GM10248 (cell line): ENCODE measurements around the gene HECW1.

Experiments
- CTCF ChIA-PET: fragments of 300-600 bp; sonication (Branson Sonifier 250); formaldehyde crosslinking; extraction: SDS; loops from one replicate; lab custom pipeline; 2021; ENCODE audit warnings: antibody characterized with exemption; lab: Yijun Ruan, JAX
- POLR2A ChIA-PET: fragments of 350-650 bp; sonication (Branson Sonifier 250); formaldehyde crosslinking; extraction: SDS; loops from one replicate; lab custom pipeline; 2020; ENCODE audit warnings: antibody characterized with exemption; lab: Yijun Ruan, JAX
- DNase-seq: peaks from one replicate; pipeline ENCODE4 v3.0.0; 2012; ENCODE audit errors: extremely low spot score
- TF ChIP-seq, protein P1 (sequence below): IDR thresholded peaks from 2 replicates; pipeline ENCODE4 v1.5.1; 2012; ENCODE audit warnings: mild to moderate bottlenecking, low read depth; ENCODE audit errors: extremely low read depth, missing control alignments, control extremely low read depth

HECW1 gene

DNA sequence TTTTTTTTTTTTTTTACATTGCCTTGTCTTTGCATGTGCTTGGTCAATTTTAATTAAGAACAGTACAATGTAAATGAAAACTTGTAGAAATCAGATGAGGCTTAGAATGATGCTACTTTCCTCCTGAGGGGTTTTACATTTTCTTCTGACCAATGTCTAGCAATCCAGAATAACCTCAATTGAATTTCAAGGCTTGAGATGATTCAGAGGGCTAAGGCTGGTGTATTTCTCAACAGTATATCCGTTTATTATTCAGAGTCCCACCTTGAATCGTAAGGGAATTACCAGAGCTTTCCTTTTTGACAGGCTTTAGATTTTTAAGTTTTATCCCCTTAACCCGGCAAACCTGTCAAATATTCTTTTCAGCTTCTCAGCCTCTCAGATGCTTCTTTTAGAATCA, 239.2 kb downstream of the HECW1 start:
- POLR2A ChIA-PET: no interaction called here
- no peak for DNase-seq
- TF ChIP-seq, protein P1, sequence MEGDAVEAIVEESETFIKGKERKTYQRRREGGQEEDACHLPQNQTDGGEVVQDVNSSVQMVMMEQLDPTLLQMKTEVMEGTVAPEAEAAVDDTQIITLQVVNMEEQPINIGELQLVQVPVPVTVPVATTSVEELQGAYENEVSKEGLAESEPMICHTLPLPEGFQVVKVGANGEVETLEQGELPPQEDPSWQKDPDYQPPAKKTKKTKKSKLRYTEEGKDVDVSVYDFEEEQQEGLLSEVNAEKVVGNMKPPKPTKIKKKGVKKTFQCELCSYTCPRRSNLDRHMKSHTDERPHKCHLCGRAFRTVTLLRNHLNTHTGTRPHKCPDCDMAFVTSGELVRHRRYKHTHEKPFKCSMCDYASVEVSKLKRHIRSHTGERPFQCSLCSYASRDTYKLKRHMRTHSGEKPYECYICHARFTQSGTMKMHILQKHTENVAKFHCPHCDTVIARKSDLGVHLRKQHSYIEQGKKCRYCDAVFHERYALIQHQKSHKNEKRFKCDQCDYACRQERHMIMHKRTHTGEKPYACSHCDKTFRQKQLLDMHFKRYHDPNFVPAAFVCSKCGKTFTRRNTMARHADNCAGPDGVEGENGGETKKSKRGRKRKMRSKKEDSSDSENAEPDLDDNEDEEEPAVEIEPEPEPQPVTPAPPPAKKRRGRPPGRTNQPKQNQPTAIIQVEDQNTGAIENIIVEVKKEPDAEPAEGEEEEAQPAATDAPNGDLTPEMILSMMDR: no peak
- CTCF ChIA-PET: no interaction called here

DNA sequence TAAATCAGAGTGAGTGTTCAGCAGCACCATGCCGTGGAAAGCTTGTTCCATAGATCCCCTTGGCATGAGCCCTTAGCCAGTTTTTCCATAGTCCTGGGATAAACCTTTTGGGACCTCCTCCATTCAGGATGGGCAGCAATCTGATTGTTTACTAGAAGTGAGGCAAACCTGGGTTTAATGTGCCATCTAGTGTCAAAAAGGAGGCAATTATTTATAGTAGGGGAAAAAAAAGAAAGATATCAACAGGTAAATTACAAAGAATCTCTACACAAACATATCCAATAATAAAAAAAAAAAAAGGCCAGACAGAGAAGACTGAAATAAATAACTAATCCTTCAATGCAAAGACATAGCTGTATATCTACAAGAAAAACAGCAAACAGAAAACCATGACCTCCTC, 241.5 kb downstream of the HECW1 start:
- ChIA-PET CTCF (interaction anchor here (1.2 to 1.3 kb wide), 2 partner anchors 32 to 93 kb away, joined by 3 to 4 read pairs; no protein-coding TSS in a partner anchor), POLR2A (no interaction called here)
- DNase-seq: no peak
- TF ChIP-seq, protein P1: no peak

DNA sequence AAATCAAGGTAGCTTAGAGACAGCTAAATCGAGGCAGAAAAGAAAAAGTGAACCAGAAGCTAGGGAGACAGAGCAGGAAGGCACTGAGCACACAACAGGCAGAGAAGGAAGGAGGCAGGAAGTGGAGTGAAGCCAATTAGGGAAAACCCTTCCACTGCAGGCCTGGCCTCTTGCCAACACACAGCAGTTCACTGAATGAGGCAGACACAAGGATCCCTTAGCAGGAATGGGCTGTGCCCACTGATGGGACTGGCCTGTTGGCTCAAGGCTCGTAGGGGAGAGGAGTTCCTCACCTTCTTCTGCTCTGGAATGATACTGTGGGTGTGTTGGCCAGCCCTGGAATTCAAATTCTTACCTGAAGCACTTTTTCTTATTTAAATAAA, 250.2 kb downstream of the HECW1 start:
- CTCF ChIA-PET: no interaction called here
- no peak for DNase-seq
- POLR2A ChIA-PET: no interaction called here
- TF ChIP-seq, protein P1: no peak

DNA sequence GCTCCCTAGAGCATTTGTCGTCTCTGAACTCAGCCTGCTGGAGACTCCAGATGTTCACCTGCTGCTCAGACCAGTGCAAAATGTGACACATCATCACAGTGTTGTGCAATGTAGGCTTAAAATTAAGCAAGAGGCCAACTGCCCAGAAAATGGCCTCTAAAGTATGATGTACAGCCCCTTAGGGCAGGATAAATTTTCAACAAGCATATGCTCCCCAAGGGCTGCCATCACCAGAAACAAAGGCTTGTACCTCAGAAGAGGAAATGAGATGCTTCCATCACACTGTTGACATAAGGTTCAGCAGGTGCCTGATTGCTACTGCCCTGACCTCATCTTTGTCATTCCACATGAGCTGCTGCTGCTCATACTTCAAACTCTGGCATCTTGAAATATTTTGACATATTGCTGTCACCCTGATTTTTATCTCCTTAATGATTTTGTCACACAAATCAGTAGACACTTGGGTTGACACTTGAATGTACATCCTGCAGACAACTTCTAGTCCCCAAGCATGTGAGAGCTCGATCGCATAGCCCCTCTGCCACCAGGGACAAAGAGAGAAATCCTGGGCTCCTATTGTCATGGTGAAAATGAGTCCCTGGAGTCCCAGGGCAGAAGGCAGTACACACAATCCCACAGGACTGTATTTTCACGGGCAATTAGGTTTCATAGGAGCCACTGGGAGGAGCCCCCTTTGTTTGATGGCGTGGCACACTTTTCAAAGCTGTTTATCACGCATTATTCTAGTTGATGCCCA, 250.8 kb downstream of the HECW1 start:
- CTCF ChIA-PET: no interaction called here
- DNase-seq: no peak
- TF ChIP-seq, protein P1: no peak
- POLR2A ChIA-PET: no interaction called here

DNA sequence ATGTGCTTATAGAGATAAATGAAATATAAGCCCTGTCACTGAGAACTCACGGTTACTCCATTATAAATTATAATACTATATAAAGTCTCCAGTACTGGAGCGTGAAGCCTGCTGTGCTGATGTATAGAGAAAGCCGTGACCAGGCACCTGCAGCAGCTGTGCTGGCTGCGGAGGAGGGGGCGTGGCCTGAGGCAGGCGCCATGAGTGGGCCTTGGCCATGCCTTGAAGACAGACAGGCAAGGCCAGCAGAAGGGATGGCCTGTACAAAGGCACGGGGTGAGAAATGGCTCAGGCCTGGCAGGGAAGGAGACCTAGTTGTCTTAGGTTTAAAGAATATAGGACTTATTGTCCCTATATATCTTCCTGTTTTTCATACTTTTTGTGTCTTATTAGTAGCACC, 251.9 kb downstream of the HECW1 start:
- CTCF ChIA-PET: no interaction called here

DNA sequence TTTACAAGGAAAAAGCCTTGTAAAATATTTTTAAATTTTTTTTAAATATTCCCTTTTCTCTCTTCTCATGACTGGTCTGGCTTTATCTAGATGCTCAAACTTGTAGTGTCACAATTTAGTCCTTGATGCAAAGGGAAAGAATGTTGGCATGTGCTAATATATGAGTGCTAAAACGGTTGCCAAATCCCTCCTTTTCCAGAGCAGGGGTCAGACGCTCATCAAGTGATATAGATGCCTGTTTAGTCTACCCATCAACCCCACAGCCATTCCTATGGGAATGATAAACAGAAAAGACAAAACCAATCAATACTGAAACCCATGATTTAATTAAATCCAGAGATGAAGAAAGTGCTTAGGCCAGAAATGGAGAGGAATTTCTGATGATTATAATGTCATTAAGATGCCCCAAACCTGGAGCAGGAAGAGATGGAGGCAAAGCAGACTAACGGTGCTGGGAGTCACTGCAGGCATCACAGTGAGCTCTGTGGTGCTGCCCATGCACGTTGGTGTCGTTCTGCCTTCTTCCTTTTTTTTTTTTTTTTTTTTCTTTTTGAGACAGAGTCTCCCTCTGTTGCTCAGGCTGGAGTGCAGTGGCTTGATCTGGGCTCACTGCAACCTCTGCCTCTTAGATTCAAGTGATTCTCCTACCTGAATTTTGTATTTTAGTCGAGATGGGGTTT, 260.4 kb downstream of the HECW1 start:
- TF ChIP-seq, protein P1: no peak
- POLR2A ChIA-PET: no interaction called here
- CTCF ChIA-PET: no interaction called here
- no peak for DNase-seq

More for the DNA sequence above, 251.9 kb downstream of the HECW1 start:
- POLR2A ChIA-PET: no interaction called here
- DNase-seq: no peak
- TF ChIP-seq, protein P1: no peak
